Left colon (tissue), 2 donors: ENCODE measurements around the gene ZNF735. TPM values are rescaled to one million over a fixed set of nuclear protein-coding genes. Genes with fewer than 3 reads are reported as not detected.
"Not testable (repeated sequence)": the region's sequence is repeated elsewhere in the genome, so short reads cannot be mapped to it uniquely, and the experiment has no call there.

Experiments used
- ATAC-seq: fragments of 200-7000 bp; cut with Tn5 transposase; one replicate; pipeline ENCODE4 v1.9.1; 2020; ENCODE audit warnings: mild to moderate bottlenecking, moderate library complexity
- DNase-seq, 2 donors: peaks; one replicate each; pipeline ENCODE4 v3.0.0-alpha.2; 2020
- intact Hi-C, 2 donors: fragments of 100-400 bp; cut with DNase I in 1 of 2; cut with micrococcal nuclease in 1 of 2; formaldehyde crosslinking; loops; one replicate each; pipeline versions ENCODE4 v1.11.2 to v1.14.0; 2022; cut with DNase I, micrococcal nuclease
- long read RNA-seq: library from polyadenylated mRNA; unstranded; transcript quantifications from one replicate; pipeline ENCODE4 v2.0.0, GENCODE V29; 2021
- total RNA-seq, 2 donors: library from RNA; stranded (reverse); fragmentation: NEBNext Ultra II Directional; extraction: Animal tissue kit (Norgen Biotek cat#: 25700); gene quantifications; one replicate each; pipeline ENCODE4 v1.2.1, GENCODE V29; 2021
- donor health status: DM: no; HTN: no; CAD: no.
- donor health status: DM: yes; HTN: yes; CAD: no.

Gene ZNF735
- total RNA-seq: not detected
- long read RNA-seq: 0 reads

- intact Hi-C loops: no loop called here
- no peak for DNase-seq
- no peak for ATAC-seq
Observed at GRCh38 chr7:64206903-64207302, at the start of gene ZNF735. Gene ZNF735, plus strand, starts transcription at chr7:64207203. Its CDS starts 0 bp downstream, at chr7:64207203.

- DNase-seq, ATAC-seq, intact Hi-C loops: not testable (repeated sequence)
Observed at GRCh38 chr7:64170974-64171373, 36.0 kb upstream of the ZNF735 start.

- intact Hi-C loops: no loop called here
- DNase-seq: no peak
- ATAC-seq: no peak
Observed at GRCh38 chr7:64174328-64174727, 32.7 kb upstream of the ZNF735 start.

GRCh38 chr7:64174941-64175340 lies 32.1 kb upstream of the ZNF735 start:
- intact Hi-C loops: no loop called here
- no peak for ATAC-seq
- DNase-seq: no peak

GRCh38 chr7:64180989-64181388 lies 26.0 kb upstream of the ZNF735 start:
- ATAC-seq (no peak), DNase-seq (no peak)
- intact Hi-C loops: loop anchor here (5.0 to 10.0 kb wide), 2 partner anchors 434 to 436 kb away; no protein-coding TSS in a partner anchor

- ATAC-seq (no peak), DNase-seq (no peak)
- intact Hi-C loops: loop anchor here (5.0 to 10.0 kb wide), 2 partner anchors 433 to 436 kb away; no protein-coding TSS in a partner anchor
Observed at GRCh38 chr7:64181586-64181985, 25.4 kb upstream of the ZNF735 start.

GRCh38 chr7:64182036-64182790 lies 24.8 kb upstream of the ZNF735 start:
- ATAC-seq: no peak
- no peak for DNase-seq
- intact Hi-C loops: loop anchor here (5.0 to 10.0 kb wide), 2 partner anchors 433 to 435 kb away; no protein-coding TSS in a partner anchor

GRCh38 chr7:64183126-64183742 lies 23.8 kb upstream of the ZNF735 start:
- intact Hi-C loops: loop anchor here (5.0 to 10.0 kb wide), 2 partner anchors 432 to 434 kb away; no protein-coding TSS in a partner anchor
- ATAC-seq: no peak
- peak in 1 of 2 donors; percentile 6 for DNase-seq

GRCh38 chr7:64183827-64184372 lies 23.1 kb upstream of the ZNF735 start:
- intact Hi-C loops: loop anchor here (5.0 to 10.0 kb wide), 2 partner anchors 431 to 433 kb away; no protein-coding TSS in a partner anchor
- DNase-seq (no peak), ATAC-seq (no peak)

- ATAC-seq (no peak), DNase-seq (no peak)
- intact Hi-C loops: loop anchor here (5.0 to 10.0 kb wide), 2 partner anchors 430 to 433 kb away; no protein-coding TSS in a partner anchor
Observed at GRCh38 chr7:64184376-64184775, 22.6 kb upstream of the ZNF735 start.

- ATAC-seq (no peak), DNase-seq (no peak)
- intact Hi-C loops: loop anchor here in 1 of 2 donors (10.0 kb wide), 1 partner anchor 427 kb away; no protein-coding TSS in a partner anchor
Observed at GRCh38 chr7:64187408-64187807, 19.6 kb upstream of the ZNF735 start.

- intact Hi-C loops: no loop called here
- DNase-seq: no peak
- no peak for ATAC-seq
Observed at GRCh38 chr7:64192148-64192704, 14.8 kb upstream of the ZNF735 start.

GRCh38 chr7:64192775-64193174 lies 14.2 kb upstream of the ZNF735 start:
- no peak for DNase-seq
- ATAC-seq: no peak
- intact Hi-C loops: no loop called here

- intact Hi-C loops, ATAC-seq, DNase-seq: not testable (repeated sequence)
Observed at GRCh38 chr7:64219710-64220298, 12.8 kb downstream of the ZNF735 start.

GRCh38 chr7:64223366-64223765 lies 16.4 kb downstream of the ZNF735 start:
- no peak for ATAC-seq
- intact Hi-C loops: no loop called here
- no peak for DNase-seq

GRCh38 chr7:64228174-64228573 lies 21.2 kb downstream of the ZNF735 start, which contains the start of gene ZNF679:
Gene ZNF679, plus strand, starts transcription at chr7:64228474. Its CDS starts 20,644 bp downstream, at chr7:64249118.
- ATAC-seq, DNase-seq, intact Hi-C loops: not testable (repeated sequence)

GRCh38 chr7:64266341-64266919 lies 59.4 kb downstream of the ZNF735 start:
- intact Hi-C loops: no loop called here
- ATAC-seq (no peak), DNase-seq (no peak)
